ENCODE measurements around the gene AGBL1. TPM values are rescaled to one million over a fixed set of nuclear protein-coding genes. Genes with fewer than 3 reads are reported as not detected.

The AGBL1 gene
- total RNA-seq, 1 experiment from 2014 or later, result not detected

DNA sequence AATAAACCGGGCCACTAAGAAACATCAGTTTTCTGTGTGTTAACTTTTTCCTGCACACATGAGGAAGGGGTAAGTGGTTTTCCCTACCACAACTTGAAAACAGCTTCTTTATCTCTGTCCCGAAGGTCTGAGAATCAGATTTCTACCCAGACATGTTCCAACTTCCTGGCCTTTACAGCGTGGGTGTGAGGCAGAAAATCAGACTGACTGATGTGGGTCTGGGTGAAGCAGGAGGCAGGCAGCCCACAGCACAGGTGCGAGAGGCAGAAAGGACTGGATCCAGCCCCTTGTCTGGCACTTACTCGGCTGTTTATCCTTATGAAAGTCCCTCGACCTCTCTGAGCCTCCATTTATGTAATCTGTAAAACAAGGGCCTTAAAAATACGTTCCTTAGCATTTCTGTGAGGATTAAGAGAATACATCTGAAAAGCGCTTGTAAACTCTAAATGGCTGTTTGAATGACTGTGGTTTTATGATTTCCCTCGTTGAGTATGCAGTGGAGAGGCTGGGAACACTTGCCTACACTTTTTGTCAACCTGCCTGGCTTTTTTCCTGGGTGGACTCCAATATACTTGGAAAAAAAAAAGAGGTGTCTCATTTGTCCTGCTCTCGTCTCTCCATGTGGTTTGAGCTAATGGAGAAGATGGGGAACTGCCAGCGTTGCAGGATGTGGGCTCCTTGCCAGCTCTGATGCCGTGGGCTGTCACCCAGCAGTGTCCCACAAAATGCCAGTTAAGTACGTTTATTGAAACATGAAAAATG, 3.1 kb downstream of the AGBL1 start:
- intact Hi-C loops (cut with micrococcal nuclease; ENCODE audit: unreplicated experiment), result no loop called here
- H3K4me3 Mint-ChIP-seq (ENCODE audit: unreplicated experiment), result no peak overlapping the region

GRCh38 chr15:86087808-86088207, 8.1 kb downstream of the AGBL1 start:
- BruUV-seq (replicated peaks), result no TSS peak
- Histone ChIP-seq H3K4me3 (ENCODE audit: low read depth, low read length) (no peak overlapping the region), H3K36me3 (ENCODE audit: control insufficient read depth, insufficient read depth, low read length) (no peaks in the 10 kb centered on the region), H3K4me1 (no peaks in the 10 kb centered on the region), H3K9me3 (no peaks in the 10 kb centered on the region), H3K27me3 (replicated peaks; ENCODE audit: control insufficient read depth, insufficient read depth, low read length) (no peaks in the 10 kb centered on the region)
- H3K27me3 Mint-ChIP-seq (ENCODE audit: insufficient read depth, unreplicated experiment), result peaks cover 24% of the 10 kb centered on the region
- DNase-seq, result no peak
- POLR2A ChIA-PET, result no interaction called here
- intact Hi-C loops (cut with micrococcal nuclease; ENCODE audit: unreplicated experiment), result no loop called here
- no peaks in the 10 kb centered on the region for H3K9me3 Mint-ChIP-seq (ENCODE audit: unreplicated experiment)
- H3K36me3 Mint-ChIP-seq (ENCODE audit: insufficient read depth, unreplicated experiment), result no peaks in the 10 kb centered on the region
- no peak overlapping the region for H3K4me3 Mint-ChIP-seq (ENCODE audit: unreplicated experiment)
- CTCF ChIA-PET, result no interaction called here
- H3K27ac Mint-ChIP-seq (ENCODE audit: unreplicated experiment), result no peak overlapping the region
- TF ChIP-seq, protein P1, sequence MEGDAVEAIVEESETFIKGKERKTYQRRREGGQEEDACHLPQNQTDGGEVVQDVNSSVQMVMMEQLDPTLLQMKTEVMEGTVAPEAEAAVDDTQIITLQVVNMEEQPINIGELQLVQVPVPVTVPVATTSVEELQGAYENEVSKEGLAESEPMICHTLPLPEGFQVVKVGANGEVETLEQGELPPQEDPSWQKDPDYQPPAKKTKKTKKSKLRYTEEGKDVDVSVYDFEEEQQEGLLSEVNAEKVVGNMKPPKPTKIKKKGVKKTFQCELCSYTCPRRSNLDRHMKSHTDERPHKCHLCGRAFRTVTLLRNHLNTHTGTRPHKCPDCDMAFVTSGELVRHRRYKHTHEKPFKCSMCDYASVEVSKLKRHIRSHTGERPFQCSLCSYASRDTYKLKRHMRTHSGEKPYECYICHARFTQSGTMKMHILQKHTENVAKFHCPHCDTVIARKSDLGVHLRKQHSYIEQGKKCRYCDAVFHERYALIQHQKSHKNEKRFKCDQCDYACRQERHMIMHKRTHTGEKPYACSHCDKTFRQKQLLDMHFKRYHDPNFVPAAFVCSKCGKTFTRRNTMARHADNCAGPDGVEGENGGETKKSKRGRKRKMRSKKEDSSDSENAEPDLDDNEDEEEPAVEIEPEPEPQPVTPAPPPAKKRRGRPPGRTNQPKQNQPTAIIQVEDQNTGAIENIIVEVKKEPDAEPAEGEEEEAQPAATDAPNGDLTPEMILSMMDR (IDR thresholded peaks at IDR 0.05; ENCODE audit: insufficient read depth in 1 of 2, low read depth in 1 of 2, low read length in 1 of 2, severe bottlenecking in 1 of 2, unreplicated experiment in 1 of 2), result no peak
- H3K4me1 Mint-ChIP-seq (ENCODE audit: low read depth, unreplicated experiment), result no peaks in the 10 kb centered on the region

More for the DNA sequence above, 3.1 kb downstream of the AGBL1 start:
- ChIA-PET POLR2A (no interaction called here), CTCF (no interaction called here)
- TF ChIP-seq, protein P1 (IDR thresholded peaks at IDR 0.05; ENCODE audit: insufficient read depth in 1 of 2, low read depth in 1 of 2, low read length in 1 of 2, severe bottlenecking in 1 of 2, unreplicated experiment in 1 of 2), result no peak
- Histone ChIP-seq H3K4me3 (ENCODE audit: low read depth, low read length) (no peak overlapping the region), H3K36me3 (ENCODE audit: control insufficient read depth, insufficient read depth, low read length) (no peaks in the 10 kb centered on the region), H3K9me3 (no peaks in the 10 kb centered on the region), H3K27me3 (replicated peaks; ENCODE audit: control insufficient read depth, insufficient read depth, low read length) (no peaks in the 10 kb centered on the region), H3K4me1 (no peaks in the 10 kb centered on the region)
- no peaks in the 10 kb centered on the region for H3K36me3 Mint-ChIP-seq (ENCODE audit: insufficient read depth, unreplicated experiment)
- BruUV-seq (replicated peaks), result no TSS peak
- no peaks in the 10 kb centered on the region for H3K9me3 Mint-ChIP-seq (ENCODE audit: unreplicated experiment)
- peaks cover 23% of the 10 kb centered on the region for H3K27me3 Mint-ChIP-seq (ENCODE audit: insufficient read depth, unreplicated experiment)
- H3K4me1 Mint-ChIP-seq (ENCODE audit: low read depth, unreplicated experiment), result no peaks in the 10 kb centered on the region
- H3K27ac Mint-ChIP-seq (ENCODE audit: unreplicated experiment), result no peak overlapping the region
- no peak for DNase-seq

- H3K4me3 ChIP-seq (ENCODE audit: low read depth, low read length), result no peak overlapping the region
- H3K36me3 ChIP-seq (ENCODE audit: control insufficient read depth, insufficient read depth, low read length), result no peaks in the 10 kb centered on the region
- POLR2A ChIA-PET, result no interaction called here
- H3K27me3 Mint-ChIP-seq (ENCODE audit: insufficient read depth, unreplicated experiment), result peaks cover 23% of the 10 kb centered on the region
- CTCF ChIA-PET, result no interaction called here
- H3K27ac Mint-ChIP-seq (ENCODE audit: unreplicated experiment), result no peak overlapping the region
- H3K36me3 Mint-ChIP-seq (ENCODE audit: insufficient read depth, unreplicated experiment), result no peaks in the 10 kb centered on the region
- TF ChIP-seq, protein P1 (IDR thresholded peaks at IDR 0.05; ENCODE audit: insufficient read depth in 1 of 2, low read depth in 1 of 2, low read length in 1 of 2, severe bottlenecking in 1 of 2, unreplicated experiment in 1 of 2), result no peak
- BruUV-seq (replicated peaks), result no TSS peak
- H3K4me1 ChIP-seq, result no peaks in the 10 kb centered on the region
- no peak for DNase-seq
- intact Hi-C loops (cut with micrococcal nuclease; ENCODE audit: unreplicated experiment), result no loop called here
- no peaks in the 10 kb centered on the region for H3K9me3 ChIP-seq
- no peak overlapping the region for H3K4me3 Mint-ChIP-seq (ENCODE audit: unreplicated experiment)
- H3K4me1 Mint-ChIP-seq (ENCODE audit: low read depth, unreplicated experiment), result no peaks in the 10 kb centered on the region
- H3K27me3 ChIP-seq (replicated peaks; ENCODE audit: control insufficient read depth, insufficient read depth, low read length), result no peaks in the 10 kb centered on the region
- H3K9me3 Mint-ChIP-seq (ENCODE audit: unreplicated experiment), result no peaks in the 10 kb centered on the region
These were observed 9.8 kb downstream of the AGBL1 start for GRCh38 chr15:86089422-86089821.
